Lung (tissue), 12 donors: ENCODE data around the gene B3GALT6. TPM values are rescaled to one million over a fixed set of nuclear protein-coding genes. Genes with fewer than 3 reads are reported as not detected.

Experiments
- ATAC-seq: fragments of 200-7000 bp; cut with Tn5 transposase; one replicate; pipeline ENCODE4 v1.9.1; 2020; ENCODE audit warnings: moderate number of reproducible peaks; ENCODE audit not compliant: insufficient read depth, low FRiP score
- DNase-seq, 3 donors: peaks; one replicate each; pipeline ENCODE4 v3.0.0-alpha.2; 2013 to 2017
- H3K27ac ChIP-seq, 2 donors: one replicate each; pipeline ENCODE4 v1.5.1; 2013; ENCODE audit warnings: mild to moderate bottlenecking in 2 of 2, moderate library complexity in 2 of 2, control low read depth in 1 of 2, inconsistent platforms in 1 of 2, low read depth in 1 of 2, low read length in 1 of 2
- H3K27me3 ChIP-seq, 3 donors: one replicate each; pipeline ENCODE4 v1.5.1; 2013; ENCODE audit warnings: low read length in 2 of 3; ENCODE audit not compliant: control insufficient read depth in 3 of 3, insufficient read depth in 3 of 3
- H3K36me3 ChIP-seq, 4 donors: one replicate each; pipeline ENCODE4 v1.5.1; 2013; ENCODE audit warnings: low read length in 4 of 4, mild to moderate bottlenecking in 1 of 4, moderate library complexity in 1 of 4; ENCODE audit not compliant: control insufficient read depth in 4 of 4, insufficient read depth in 4 of 4
- H3K4me1 ChIP-seq, 5 donors: one replicate each; pipeline ENCODE4 v1.5.1; 2013; ENCODE audit warnings: low read length in 5 of 5, mild to moderate bottlenecking in 2 of 5, moderate library complexity in 1 of 5; ENCODE audit not compliant: control insufficient read depth in 5 of 5, insufficient read depth in 5 of 5
- H3K4me3 ChIP-seq: one replicate; pipeline ENCODE4 v1.5.1; 2013; ENCODE audit warnings: mild to moderate bottlenecking, control low read depth, moderate library complexity
- H3K9ac ChIP-seq, 2 donors: one replicate each; pipeline ENCODE4 v1.5.1; 2013; ENCODE audit warnings: low read length in 2 of 2, control low read depth in 1 of 2; ENCODE audit not compliant: insufficient read depth in 1 of 2
- H3K9me3 ChIP-seq, 4 donors: one replicate each; pipeline ENCODE4 v1.5.1; 2013; ENCODE audit warnings: low read length in 3 of 4, mild to moderate bottlenecking in 1 of 4, moderate library complexity in 1 of 4; ENCODE audit not compliant: control insufficient read depth in 4 of 4, insufficient read depth in 3 of 4
- CTCF ChIP-seq: IDR thresholded peaks from 2 replicates; pipeline ENCODE4 v1.5.1; 2012; ENCODE audit warnings: mild to moderate bottlenecking; ENCODE audit errors: control extremely low read depth, extremely low read depth
- WGBS, 2 donors: extraction: QIAGEN DNeasy Blood & Tissue Kit; methylation state at CpG; one replicate each; pipeline ENCODE4 v1.1.7; 2013; 5-methylcytosine and 5-hydroxymethylcytosine counted together
- polyA plus RNA-seq, 2 donors: library from polyadenylated mRNA; stranded (reverse); fragments of 200-250 nt; gene quantifications; one replicate each; pipeline ENCODE4 v1.2.1, GENCODE V29; 2013
- total RNA-seq, 2 donors: library from RNA; depleted of rRNA in 1 of 2; stranded (reverse); fragments of >200 nt in 1 of 2; gene quantifications; one replicate each; pipeline ENCODE4 v1.2.1, GENCODE V29; 2014 to 2021
- donor health status: control.
- donor health status: control.
- donor health status: Bipolar disorder and iron deficiency.
- donor health status: healthy.
- donor health status: DM: yes; HTN: yes; CAD: no.

Gene B3GALT6
- total and polyA plus RNA-seq, 4 donors = 7.0 to 28.3 (median 15.8) TPM

- ATAC-seq (no peak), DNase-seq (no peak)
- Histone ChIP-seq H3K27me3 (no peaks in the 10 kb centered on the region), H3K9me3 (no peaks in the 10 kb centered on the region), H3K9ac (no peak overlapping the region), H3K27ac (peak overlapping the region; percentile 34 to 87), H3K4me1 (peaks cover 11 to 31% (median 17%) of the 10 kb centered on the region in 5 donors), H3K4me3 (peak overlapping the region; percentile 55), H3K36me3 (peaks cover 0 to 5% (median under 1%) of the 10 kb centered on the region in 4 donors)
- no peak for TF ChIP-seq CTCF
- WGBS, 2 donors = 24 to 26% methylated on average over 25 to 31 of the region's 31 CpGs
Observed at GRCh38 chr1:1274299-1274930, 42.4 kb downstream of the B3GALT6 start.

- TF ChIP-seq CTCF = no peak
- Histone ChIP-seq H3K4me1 (peaks cover 11 to 31% (median 17%) of the 10 kb centered on the region in 5 donors), H3K27ac (no peak overlapping the region), H3K9ac (no peak overlapping the region), H3K4me3 (no peak overlapping the region), H3K27me3 (no peaks in the 10 kb centered on the region), H3K36me3 (peaks cover 0 to 5% (median under 1%) of the 10 kb centered on the region in 4 donors), H3K9me3 (no peaks in the 10 kb centered on the region)
- 94 to 97% methylated on average over 14 to 15 of the region's 15 CpGs for WGBS, 2 donors
- no peak for DNase-seq
- no peak for ATAC-seq
Observed at GRCh38 chr1:1274931-1275431, 42.9 kb downstream of the B3GALT6 start.

GRCh38 chr1:1275836-1276235, 43.8 kb downstream of the B3GALT6 start:
- DNase-seq (no peak), ATAC-seq (no peak)
- Histone ChIP-seq H3K9ac (no peak overlapping the region), H3K36me3 (peaks cover 0 to 5% (median under 1%) of the 10 kb centered on the region in 4 donors), H3K27ac (no peak overlapping the region), H3K4me1 (peaks cover 8 to 26% (median 17%) of the 10 kb centered on the region in 5 donors), H3K27me3 (no peaks in the 10 kb centered on the region), H3K9me3 (no peaks in the 10 kb centered on the region), H3K4me3 (no peak overlapping the region)
- WGBS, 2 donors = 79 to 87% methylated on average over 9 of the region's 9 CpGs
- TF ChIP-seq CTCF = no peak
